Thyroid gland (tissue), 4 donors: Measurements from ENCODE around the gene HOXD8. TPM values are rescaled to one million over a fixed set of nuclear protein-coding genes. Genes with fewer than 3 reads are reported as not detected.

ENCODE experiments used
- DNase-seq, 2 donors: peaks; one replicate each; pipeline ENCODE4 v3.0.0-alpha.2; 2019
- H3K27ac ChIP-seq, 3 donors: fragments of 200-600 bp; sonication (generic); 1 replicate in 2 of 3; 2 replicates in 1 of 3; pipeline ENCODE4 v1.5.1; 2016 to 2019; ENCODE audit warnings: mild to moderate bottlenecking in 1 of 3, moderate library complexity in 1 of 3
- H3K27me3 ChIP-seq: fragments of 200-600 bp; sonication (generic); one replicate; pipeline ENCODE4 v1.5.1; 2019
- H3K36me3 ChIP-seq, 2 donors: fragments of 200-600 bp; sonication (generic); one replicate each; pipeline ENCODE4 v1.5.1; 2016 to 2019
- H3K4me1 ChIP-seq, 2 donors: fragments of 200-600 bp; sonication (generic); one replicate each; pipeline ENCODE4 v1.5.1; 2017 to 2019
- H3K4me3 ChIP-seq, 3 donors: fragments of 200-600 bp; sonication (generic); replicated peaks in 1 of 3; 1 replicate in 2 of 3; 2 replicates in 1 of 3; pipeline ENCODE4 v1.5.1; 2016; ENCODE audit warnings: mild to moderate bottlenecking in 1 of 3
- H3K9me3 ChIP-seq: fragments of 200-600 bp; sonication (generic); one replicate; pipeline ENCODE4 v1.5.1; 2017
- CTCF ChIP-seq, 6 experiments: fragments of 200-600 bp in 3 of 6; fragments of 450-650 bp in 3 of 6; sonication (generic) in 3 of 6; IDR thresholded peaks; one replicate each; pipeline ENCODE4 v1.5.1; 2016 to 2019; ENCODE audit warnings: antibody characterized with exemption in 6 of 6, mild to moderate bottlenecking in 2 of 6, inconsistent platforms in 1 of 6, moderate library complexity in 1 of 6
- POLR2A ChIP-seq, 2 donors: fragments of 450-650 bp; IDR thresholded peaks; one replicate each; pipeline ENCODE4 v1.6.1; 2017; ENCODE audit warnings: antibody characterized with exemption in 2 of 2, mild to moderate bottlenecking in 2 of 2, moderate library complexity in 1 of 2
- WGBS, 2 donors: methylation state at CpG; one replicate each; pipeline ENCODE4 v1.1.5; 2017; 5-methylcytosine and 5-hydroxymethylcytosine counted together
- intact Hi-C: fragments of 100-400 bp; cut with DNase I; formaldehyde crosslinking; loops from one replicate; pipeline ENCODE4 v1.15.1; 2023
- total RNA-seq, 4 donors: library from RNA; depleted of rRNA; stranded (reverse); fragments of >200 nt; gene quantifications; one replicate each; pipeline ENCODE4 v1.2.3, GENCODE V29; 2016

The HOXD8 gene
- total RNA-seq, 4 donors from 2014 or later: 4.1 to 24.9 (median 9.9) TPM

GRCh38 chr2:176097820-176098365, 31.6 kb upstream of the HOXD8 start:
- WGBS, 2 donors: 3 to 5% methylated on average over 16 to 18 of the region's 18 CpGs
- Histone ChIP-seq H3K9me3 (no peaks in the 10 kb centered on the region), H3K36me3 (no peaks in the 10 kb centered on the region), H3K4me3 (no peak overlapping the region), H3K27me3 (peaks cover 94% of the 10 kb centered on the region), H3K27ac (no peak overlapping the region), H3K4me1 (peaks cover 9 to 30% of the 10 kb centered on the region in 2 donors)
- TF ChIP-seq POLR2A (IDR thresholded peaks at IDR 0.05): no peak
- no peak for TF ChIP-seq CTCF (IDR thresholded peaks at IDR 0.05)
- intact Hi-C loops: loop anchor here (10.0 kb wide), 1 partner anchor 413 kb away; no protein-coding TSS in a partner anchor
- DNase-seq: no peak

- 0 to 3% methylated on average over 5 to 34 of the region's 35 CpGs for WGBS, 2 donors
- no peak overlapping the region for H3K27ac ChIP-seq
- peaks cover 9 to 24% of the 10 kb centered on the region in 2 donors for H3K4me1 ChIP-seq
- no peaks in the 10 kb centered on the region for H3K36me3 ChIP-seq
- H3K27me3 ChIP-seq: peaks cover 94% of the 10 kb centered on the region
- intact Hi-C loops: loop anchor here (10.0 kb wide), 1 partner anchor 414 kb away; no protein-coding TSS in a partner anchor
- TF ChIP-seq CTCF (IDR thresholded peaks at IDR 0.05) (no peak), POLR2A (IDR thresholded peaks at IDR 0.05) (no peak)
- H3K4me3 ChIP-seq: no peak overlapping the region
- no peak for DNase-seq
- H3K9me3 ChIP-seq: no peaks in the 10 kb centered on the region
These were observed 30.9 kb upstream of the HOXD8 start for GRCh38 chr2:176098366-176099158.

- Histone ChIP-seq H3K27ac (no peak overlapping the region), H3K4me1 (peaks cover 10 to 23% of the 10 kb centered on the region in 2 donors), H3K9me3 (no peaks in the 10 kb centered on the region), H3K36me3 (no peaks in the 10 kb centered on the region), H3K4me3 (no peak overlapping the region), H3K27me3 (peaks cover 95% of the 10 kb centered on the region)
- WGBS, 2 donors: 5 to 9% methylated on average over 29 to 30 of the region's 30 CpGs
- no peak for DNase-seq
- intact Hi-C loops: loop anchor here (10.0 kb wide), 1 partner anchor 414 kb away; no protein-coding TSS in a partner anchor
- TF ChIP-seq CTCF (IDR thresholded peaks at IDR 0.05): no peak
- TF ChIP-seq POLR2A (IDR thresholded peaks at IDR 0.05): no peak
These were observed 30.3 kb upstream of the HOXD8 start for GRCh38 chr2:176099159-176099727.

- no peak for DNase-seq
- peaks cover 95% of the 10 kb centered on the region for H3K27me3 ChIP-seq
- intact Hi-C loops: loop anchor here (10.0 kb wide), 1 partner anchor 415 kb away; no protein-coding TSS in a partner anchor
These were observed 29.6 kb upstream of the HOXD8 start, which contains the start of gene HOXD12 for GRCh38 chr2:176099728-176100546. Gene HOXD12 (plus strand): TSS chr2:176099795. CDS start chr2:176099802, 7 bp downstream.

More at GRCh38 chr2:176099728-176100546, 29.6 kb upstream of the HOXD8 start, which contains the start of gene HOXD12:
- Histone ChIP-seq H3K4me1 (peaks cover 17 to 30% of the 10 kb centered on the region in 2 donors), H3K9me3 (no peaks in the 10 kb centered on the region), H3K36me3 (no peaks in the 10 kb centered on the region), H3K27ac (no peak within 1 kb of the TSS), H3K4me3 (no peak within 1 kb of the TSS)
- no peak for TF ChIP-seq POLR2A (IDR thresholded peaks at IDR 0.05)
- no peak for TF ChIP-seq CTCF (IDR thresholded peaks at IDR 0.05)
- 5 to 9% methylated on average over 21 to 52 of the region's 70 CpGs for WGBS, 2 donors
